HG03135 (cell line): ENCODE results near the gene CARD11.

ENCODE experiments used
- ATAC-seq: cut with Tn5 transposase; IDR thresholded peaks from one replicate; pipeline ENCODE4 v1.9.1; 2021; ENCODE audit warnings: mild to moderate bottlenecking, moderate library complexity; ENCODE audit not compliant: unreplicated experiment

CARD11 gene

GRCh38 chr7:2880874-2881533, 162.7 kb downstream of the CARD11 start:
- no peak for ATAC-seq

DNA sequence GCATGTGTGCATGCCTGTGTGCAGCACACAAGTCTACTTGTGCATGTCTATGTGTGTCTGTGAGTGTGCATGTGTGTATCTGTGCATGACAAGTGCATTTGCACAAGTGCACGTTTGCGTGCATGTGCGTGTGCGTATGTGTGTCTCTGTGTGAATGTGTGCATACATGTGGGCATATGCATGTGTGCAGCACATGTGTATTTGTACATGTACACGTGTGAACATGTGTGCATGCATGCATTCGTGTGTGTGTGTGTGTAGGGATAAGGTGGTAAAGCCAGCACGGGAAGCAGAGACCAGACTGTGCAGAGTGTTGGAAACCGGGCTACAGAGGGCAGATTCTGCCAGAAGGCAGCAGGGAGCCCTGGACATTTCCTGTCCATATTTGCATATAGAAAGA, 163.6 kb downstream of the CARD11 start:
- no peak for ATAC-seq

GRCh38 chr7:2879354-2879753, 164.3 kb downstream of the CARD11 start:
- no peak for ATAC-seq

DNA sequence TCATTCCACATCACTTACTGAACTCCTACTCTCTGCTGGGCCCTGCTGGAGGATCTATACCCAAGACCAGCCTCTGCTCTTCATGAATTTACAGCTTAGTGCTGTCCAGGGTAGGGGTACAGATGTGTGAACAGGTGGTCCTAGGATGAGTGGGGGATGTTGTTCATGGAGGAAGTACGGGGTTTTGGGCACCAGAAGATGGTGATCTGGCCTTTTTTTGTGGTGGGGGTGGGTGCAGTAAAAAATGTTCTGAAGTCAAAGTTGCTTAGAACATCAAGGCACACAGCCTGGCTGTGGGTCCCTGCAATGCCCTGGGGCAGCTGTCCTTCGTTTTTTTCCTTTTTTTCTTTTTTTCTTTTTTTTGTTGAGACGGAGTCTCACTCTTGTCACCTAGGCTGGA, 165.4 kb downstream of the CARD11 start:
- no peak for ATAC-seq

GRCh38 chr7:2876031-2876731, 167.5 kb downstream of the CARD11 start:
- ATAC-seq: no peak

GRCh38 chr7:2873686-2874551, 169.7 kb downstream of the CARD11 start:
- ATAC-seq: no peak

- ATAC-seq: no peak
Observed at GRCh38 chr7:2873146-2873545, 170.5 kb downstream of the CARD11 start.

GRCh38 chr7:2872296-2872874, 171.3 kb downstream of the CARD11 start:
- no peak for ATAC-seq

- ATAC-seq: no peak
Observed at GRCh38 chr7:2870471-2870931, 173.2 kb downstream of the CARD11 start.

- no peak for ATAC-seq
Observed at GRCh38 chr7:2869981-2870380, 173.7 kb downstream of the CARD11 start.

DNA sequence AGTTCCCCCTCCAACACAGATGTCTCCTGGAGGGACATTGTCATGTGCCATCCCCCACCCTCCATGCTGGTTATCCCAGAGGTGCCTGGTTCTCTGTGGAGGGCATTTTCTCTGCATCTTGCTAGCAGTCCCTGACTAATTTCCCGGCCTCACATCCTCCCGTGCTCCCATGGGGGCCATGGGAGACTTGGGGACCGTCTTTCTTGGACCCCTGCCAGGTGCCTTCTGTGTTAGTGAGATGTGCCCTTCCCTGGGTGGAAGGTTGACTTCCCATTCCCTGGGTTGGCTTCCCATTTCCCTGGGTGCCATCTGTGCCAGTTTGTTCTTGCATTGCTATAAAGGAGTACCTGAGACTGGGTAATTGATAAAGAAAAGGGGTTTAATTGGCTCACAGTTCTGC, 177.1 kb downstream of the CARD11 start:
- no peak for ATAC-seq

DNA sequence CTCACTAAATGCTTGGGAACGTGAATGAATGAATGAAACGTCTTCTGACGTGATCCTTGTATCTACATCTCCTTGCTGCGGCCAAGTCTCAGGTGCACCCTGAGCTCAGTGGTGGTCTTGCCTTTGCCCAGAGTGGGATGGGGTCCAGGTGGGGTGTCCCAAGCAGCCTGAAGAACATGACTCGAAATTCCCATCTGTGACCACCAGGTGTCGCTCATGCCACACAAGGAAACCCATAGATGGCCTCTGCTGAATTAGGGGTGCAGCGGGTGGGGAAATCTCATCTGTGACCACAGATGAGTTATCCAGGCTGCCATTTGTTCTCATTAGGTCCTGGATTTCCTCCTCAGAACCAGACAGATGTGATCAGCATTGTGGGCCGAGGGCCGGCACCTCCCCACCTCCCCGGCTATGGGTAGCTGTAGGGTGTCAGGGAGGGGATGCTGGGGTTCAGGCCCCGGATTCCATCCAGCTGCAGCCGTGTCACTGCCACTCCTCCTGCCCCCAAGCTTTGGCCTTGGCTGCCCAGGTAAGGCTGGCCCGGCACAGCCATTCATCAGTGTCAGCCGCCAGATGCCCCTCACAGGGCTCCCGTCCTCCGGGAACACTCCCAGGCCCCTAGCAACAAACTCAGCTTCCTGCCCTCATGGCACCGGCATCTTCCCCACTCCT, 178.5 kb downstream of the CARD11 start:
- ATAC-seq: no peak

- no peak for ATAC-seq
Observed at GRCh38 chr7:2864204-2864985, 179.3 kb downstream of the CARD11 start.

GRCh38 chr7:2863461-2864066, 180.1 kb downstream of the CARD11 start:
- ATAC-seq: peak; percentile 93

- peak; percentile 4 for ATAC-seq
Observed at GRCh38 chr7:2862831-2863361, 180.8 kb downstream of the CARD11 start.

DNA sequence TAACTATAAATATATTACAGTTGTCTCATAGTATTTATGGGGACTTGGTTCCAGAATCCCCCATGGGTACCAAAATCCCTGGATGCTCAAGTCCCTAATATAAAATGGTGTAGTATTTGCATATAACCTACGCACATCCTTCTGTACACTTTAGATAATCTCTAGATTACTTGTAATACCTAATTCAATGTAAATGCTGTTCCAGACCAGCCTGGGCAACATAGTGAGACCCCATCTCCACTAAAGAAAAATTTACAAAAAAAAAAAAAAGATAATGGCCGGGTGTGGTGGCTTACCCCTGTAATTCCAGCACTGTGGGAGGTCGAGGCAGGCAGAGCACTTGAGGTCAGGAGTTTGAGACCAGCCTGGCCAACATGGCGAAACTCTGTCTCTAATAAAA, 182.2 kb downstream of the CARD11 start:
- ATAC-seq: no peak

- ATAC-seq: no peak
Observed at GRCh38 chr7:2860627-2861133, 183.0 kb downstream of the CARD11 start.

DNA sequence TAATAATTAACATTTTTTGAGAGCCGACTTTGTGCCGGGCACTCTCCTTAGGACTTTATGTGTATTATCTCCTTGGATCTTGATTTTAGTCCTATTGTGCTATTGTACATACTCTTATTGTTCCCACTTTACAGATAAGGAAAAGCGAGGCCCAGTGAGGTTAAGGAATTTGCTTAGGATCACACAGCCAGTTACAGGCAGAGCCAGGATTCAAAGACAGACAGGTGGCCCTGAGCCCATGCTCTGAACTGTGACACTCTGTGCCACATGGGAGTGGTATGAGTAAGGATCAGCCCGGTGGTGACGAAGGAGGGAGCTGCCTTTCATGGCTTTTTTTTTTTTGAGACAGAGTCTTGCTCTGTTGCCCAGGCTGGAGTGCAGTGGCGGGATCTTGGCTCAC, 183.7 kb downstream of the CARD11 start:
- ATAC-seq: no peak

DNA sequence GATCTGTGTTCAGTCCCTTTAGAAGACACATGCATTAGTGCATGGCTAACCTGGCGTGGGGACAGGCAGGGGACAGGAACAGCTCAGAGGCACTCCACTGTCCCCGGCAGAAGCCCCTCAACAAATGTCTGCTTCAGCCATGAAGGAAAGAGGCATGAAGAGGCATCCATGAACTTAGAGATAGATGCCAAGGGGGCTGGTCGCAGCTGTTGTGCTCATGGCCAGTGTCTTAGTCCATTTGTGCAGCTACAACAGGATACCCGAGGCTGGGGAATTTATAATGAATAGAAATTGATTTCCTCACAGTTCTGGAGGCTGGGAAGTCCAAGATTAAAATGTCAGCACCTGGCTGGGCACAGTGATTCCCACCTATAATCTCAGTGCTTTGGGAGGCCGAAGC, 185.0 kb downstream of the CARD11 start:
- ATAC-seq: no peak
